Left renal cortex interstitium (tissue), 4 donors: ENCODE data around the gene GJB2. TPM values are rescaled to one million over a fixed set of nuclear protein-coding genes. Genes with fewer than 3 reads are reported as not detected.
"Not testable (repeated sequence)": the region's sequence is repeated elsewhere in the genome, so short reads cannot be mapped to it uniquely, and the experiment has no call there.

ENCODE experiments used
- DNase-seq, 4 donors: peaks; one replicate each; pipeline ENCODE4 v3.0.0-alpha.2; 2013; ENCODE audit warnings: low read depth in 4 of 4, low spot score in 2 of 4, missing footprints in 1 of 4
- polyA plus RNA-seq, 4 donors: library from polyadenylated mRNA; unstranded; fragments of 120-200 nt; gene quantifications; one replicate each; pipeline ENCODE4 v1.2.1, GENCODE V29; 2013; ENCODE audit not compliant: insufficient read length in 4 of 4

GJB2 gene
- polyA plus RNA-seq, 4 donors: 2.4 to 5.2 (median 3.7) TPM

DNA sequence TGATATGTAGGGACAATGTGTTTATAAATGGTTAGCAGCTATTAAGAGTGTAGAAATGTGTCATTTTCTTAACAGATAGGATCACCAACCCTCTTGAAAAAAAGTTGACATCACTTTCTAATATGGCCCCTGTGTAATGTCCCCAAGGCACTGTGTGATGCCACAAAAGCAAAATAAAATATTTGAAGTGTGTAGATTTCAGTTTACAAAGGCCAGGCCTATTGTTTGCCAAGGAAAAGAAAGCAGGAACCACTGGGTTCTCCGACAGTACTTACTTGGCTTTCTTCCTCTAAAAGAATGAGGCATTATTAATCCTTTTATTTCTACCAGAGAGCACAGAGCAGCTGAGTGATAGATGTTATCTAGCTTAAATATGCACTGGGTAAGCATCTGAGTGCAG lies 21.4 kb downstream of the GJB2 start:
- no peak for DNase-seq

- DNase-seq: no peak
These were observed 21.8 kb downstream of the GJB2 start for GRCh38 chr13:20170921-20171320.

DNA sequence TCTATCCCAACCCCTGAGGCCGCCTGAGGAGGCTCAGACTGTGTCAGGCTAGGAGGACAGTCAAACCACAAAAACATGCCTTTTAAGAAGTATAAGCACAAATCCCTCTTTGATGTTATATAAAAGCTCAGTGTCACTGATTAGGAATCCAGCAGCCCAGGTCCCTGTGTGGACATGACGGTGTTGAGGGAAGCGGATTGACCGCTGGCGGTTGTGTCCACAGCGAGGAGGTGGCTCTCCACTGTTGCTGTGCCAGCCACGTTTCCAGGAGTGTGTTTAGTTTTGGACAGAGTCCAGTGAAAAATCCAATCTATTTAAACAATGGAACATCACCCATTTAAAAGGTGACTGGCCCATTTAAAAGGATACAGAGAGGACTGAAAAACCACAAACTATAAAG lies 24.3 kb downstream of the GJB2 start:
- no peak for DNase-seq

DNA sequence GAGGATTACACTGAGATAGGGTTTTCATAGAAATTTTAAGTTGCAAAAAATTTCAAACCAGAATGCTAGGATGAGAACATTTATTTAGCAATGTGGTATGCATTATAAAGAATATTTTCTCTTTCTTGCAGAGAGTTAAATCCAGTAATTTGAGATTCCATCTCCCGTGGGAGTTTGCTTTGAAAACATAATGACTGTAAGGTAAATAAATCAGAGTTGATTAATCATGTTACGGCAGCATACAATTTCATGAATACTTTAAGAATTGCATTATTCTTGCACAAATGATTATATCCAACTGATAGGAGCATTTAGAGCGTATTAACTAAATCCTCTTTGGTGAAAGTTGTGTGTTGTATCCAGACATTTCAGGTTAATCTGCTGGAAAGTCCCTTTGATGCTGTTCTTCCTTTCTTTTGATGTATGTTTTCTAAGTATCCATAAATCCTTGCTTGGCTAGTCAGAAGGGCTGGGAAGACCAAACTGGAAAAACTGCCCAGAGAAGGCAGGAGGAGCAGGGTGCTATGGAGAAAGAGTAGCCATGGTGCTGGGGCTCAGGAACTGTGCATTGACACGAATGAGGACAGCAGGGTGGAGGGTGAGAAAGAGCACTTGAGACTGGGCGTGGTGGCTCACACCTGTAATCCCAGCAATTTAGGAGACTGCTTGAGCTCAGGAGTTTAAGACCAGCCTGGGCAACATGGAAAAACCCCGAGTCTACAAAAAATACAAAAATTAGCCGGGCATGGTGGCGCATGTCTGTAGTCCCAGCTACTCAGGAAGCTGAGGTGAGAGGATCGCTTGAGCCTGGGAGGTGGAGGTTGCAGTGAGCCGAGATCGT lies 27.1 kb downstream of the GJB2 start:
- no peak for DNase-seq

DNA sequence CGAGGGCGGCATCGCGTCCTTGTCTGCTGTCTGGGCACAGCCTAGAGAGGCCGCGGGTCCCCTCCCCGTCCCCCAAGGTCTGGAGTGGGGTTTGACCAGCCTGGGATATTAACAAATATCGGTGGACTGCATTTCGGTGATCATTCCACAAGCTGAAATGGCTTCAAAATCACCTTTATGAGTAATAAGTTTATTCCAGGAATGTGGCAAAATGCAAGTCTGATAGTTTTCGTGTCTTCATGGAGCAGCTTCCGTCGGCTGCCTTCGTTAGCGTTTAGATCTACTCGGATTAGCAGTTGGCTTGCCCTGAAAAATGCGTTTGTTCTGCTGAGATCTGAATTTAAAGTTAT lies 30.8 kb downstream of the GJB2 start:
- DNase-seq: no peak

DNA sequence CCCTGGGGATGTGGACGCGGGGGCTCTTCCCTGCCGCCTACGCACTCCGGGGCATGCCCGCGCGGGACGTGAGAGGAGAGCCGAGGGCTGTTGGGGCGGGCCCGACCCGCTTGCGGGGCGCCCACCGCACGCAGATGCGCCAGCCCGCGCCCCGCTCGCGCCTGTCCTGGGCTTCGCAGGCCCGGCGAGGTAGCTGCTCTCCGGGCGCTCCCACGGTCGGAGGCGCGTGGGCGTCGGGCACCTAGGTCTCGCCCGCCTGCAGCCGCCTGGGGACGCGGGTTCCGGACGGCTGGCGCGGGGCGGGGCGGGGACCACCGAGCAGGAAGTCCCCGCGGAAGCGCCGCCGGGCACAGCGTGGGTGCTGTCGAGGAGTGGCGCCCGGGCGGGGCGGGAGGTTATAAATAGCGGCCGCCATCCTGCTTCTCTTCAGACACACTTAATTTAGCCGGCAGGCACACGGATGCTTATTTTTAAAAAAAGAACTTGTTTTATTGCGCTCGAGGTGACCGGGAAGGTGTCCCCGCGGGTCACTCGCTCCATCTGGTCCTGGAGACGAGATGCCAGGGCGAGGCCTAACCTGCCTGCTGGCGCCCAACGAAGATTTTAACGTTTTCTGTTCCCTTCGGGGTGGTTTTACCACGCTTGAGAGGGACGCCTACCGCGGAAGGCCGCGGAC lies 31.3 kb downstream of the GJB2 start:
- DNase-seq: no peak

DNA sequence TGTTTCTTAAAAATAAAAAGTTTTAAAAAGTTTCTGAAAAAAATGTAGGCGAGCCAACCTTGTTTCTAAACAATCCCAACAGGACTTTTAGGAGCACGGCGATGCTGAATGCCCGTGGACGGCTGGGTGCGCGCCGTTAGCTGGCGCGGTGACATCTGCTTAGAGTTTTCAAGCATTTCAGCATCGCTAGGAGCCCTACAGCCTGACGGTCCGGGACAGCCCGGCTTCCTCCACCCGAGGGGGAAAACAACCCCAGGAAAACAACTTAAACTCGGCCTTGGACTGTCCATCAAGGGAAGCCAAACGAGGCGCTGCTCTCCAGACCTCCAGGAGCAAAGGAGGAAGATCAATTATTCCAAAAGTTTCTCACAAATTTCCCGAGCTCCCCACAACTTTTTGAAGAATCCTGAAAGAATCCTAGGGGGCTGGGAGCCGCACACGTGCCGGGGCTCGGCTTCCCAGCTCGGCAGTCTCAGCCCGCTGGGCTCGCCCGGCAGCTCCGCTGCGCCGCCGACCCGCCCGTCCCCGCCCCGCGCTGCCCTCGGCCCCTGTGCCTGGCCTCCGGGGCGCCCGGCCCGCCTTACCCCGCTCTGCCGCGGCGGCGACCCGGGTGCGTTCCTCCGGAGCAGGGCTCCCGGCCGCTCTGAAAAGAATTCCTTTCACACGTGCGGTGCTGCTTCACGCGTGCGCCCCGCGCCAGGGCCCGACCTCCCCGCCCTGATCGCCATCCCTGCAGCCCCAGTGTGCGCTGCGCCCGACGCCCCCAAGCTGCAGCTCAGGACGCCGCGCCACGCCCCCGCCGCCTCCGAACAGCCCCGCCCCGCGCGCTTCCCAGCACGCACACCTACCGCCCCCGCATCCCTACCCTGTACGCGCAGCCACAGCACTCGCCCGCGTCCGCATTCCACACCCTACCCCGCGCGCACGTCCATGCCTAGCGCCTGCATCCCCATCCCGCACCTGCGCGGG lies 32.1 kb downstream of the GJB2 start, which contains the start of gene GJA3:
GJA3 (minus strand) TSS at position 747 of the 969 bp plus-strand sequence. CDS start 17,764 bp downstream, outside the sequence.
- DNase-seq: no peak

DNA sequence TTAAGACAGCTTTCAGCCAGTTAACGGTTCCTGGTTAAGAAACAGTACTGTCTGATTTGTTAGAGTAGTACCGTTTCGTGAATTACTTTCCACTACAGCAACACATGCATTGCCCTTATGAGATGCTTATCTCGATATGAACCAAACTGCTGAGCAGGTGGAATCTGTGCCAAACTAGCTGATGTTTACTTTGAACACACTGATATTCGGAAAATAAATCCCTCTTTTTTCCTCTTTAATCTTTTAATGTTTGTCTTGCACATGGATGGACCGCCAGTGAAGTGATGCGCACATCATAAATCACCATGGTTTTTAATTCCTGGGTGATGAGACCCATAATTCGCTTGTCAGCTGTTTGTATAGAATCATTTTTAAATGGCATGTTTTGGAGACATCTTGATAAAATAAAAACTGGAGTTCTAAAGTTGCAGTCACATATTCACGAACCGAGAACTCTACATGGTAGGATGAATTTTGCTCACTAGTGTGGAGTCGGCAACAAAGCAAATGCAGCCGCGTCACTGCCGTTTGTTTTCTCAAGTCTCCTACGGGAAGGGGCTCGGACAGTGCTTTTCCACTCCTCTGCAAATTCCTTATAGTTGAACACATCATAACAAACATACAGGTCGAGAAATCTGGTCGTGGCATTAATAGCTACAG lies 33.0 kb downstream of the GJB2 start:
- DNase-seq: peak in 1 of 4 donors; percentile 47

DNA sequence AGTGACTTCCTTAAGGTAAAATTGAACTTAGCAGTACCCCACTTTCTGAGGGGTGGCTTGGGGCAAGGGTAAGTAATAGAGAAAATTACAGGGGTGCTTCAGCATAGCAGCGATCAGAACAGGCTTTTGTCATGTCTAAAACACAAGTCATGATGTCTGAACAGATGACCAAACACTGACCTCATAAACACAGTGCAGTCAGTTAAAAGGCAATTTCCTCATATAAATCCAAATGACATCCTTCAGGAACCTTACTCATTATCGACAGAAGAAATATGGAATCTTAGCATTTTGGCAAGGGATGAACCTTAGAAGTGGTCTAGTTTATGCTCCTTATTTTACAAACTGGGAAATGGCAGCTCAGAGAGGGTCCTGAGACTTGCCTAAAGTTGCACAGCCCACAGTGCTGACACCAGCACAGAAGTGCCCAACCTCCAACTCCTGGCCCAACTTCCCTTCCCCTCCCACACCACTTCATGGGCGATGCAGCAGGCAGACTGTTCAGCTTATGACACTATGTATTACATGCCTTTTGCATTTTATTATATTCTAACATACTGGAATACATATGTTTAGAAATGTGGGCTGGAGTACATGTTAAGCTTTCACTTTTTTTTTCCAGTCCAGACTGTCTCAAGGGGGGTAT lies 35.5 kb downstream of the GJB2 start:
- DNase-seq: no peak

GRCh38 chr13:20156702-20157101 lies 36.0 kb downstream of the GJB2 start:
- no peak for DNase-seq

DNA sequence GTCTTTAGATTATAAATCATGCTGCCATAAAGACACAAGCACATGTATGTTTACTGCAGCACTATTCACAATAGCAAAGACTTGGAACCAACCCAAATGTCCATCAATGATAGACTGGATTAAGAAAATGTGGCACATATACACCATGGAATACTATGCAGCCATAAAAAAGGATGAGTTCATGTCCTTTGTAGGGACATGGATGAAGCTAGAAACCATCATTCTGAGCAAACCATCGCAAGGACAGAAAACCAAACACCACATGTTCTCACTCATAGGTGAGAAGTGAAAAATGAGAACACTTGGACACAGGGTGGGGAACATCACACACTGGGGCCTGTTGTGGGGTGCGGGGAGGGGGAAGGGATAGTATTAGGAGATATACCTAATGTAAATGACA lies 39.4 kb downstream of the GJB2 start:
- not testable (repeated sequence) for DNase-seq

- DNase-seq: no peak
These were observed 41.1 kb downstream of the GJB2 start for GRCh38 chr13:20151612-20152011.

DNA sequence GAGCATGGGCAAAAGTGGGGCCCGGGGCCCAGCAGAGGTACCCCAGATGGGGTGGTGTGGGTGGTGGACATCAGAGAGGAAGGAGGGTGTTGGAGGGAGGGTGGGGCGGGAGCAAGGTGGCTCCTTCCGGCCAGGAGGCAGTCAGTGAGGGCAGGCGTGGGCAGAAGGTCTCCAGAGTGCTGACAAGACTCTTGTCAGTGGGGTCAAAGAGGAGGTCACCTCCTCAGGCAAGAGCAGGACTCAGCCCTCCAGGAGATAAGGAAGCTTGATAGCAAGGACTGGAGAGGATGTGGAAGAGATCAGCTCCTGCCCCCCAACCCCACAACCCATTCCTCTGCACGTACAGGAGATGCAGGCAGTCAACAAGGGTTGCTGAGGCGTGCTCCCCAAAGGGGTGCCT lies 41.7 kb downstream of the GJB2 start:
- DNase-seq: no peak

- no peak for DNase-seq
These were observed 42.2 kb downstream of the GJB2 start for GRCh38 chr13:20150561-20150960.

GRCh38 chr13:20149762-20150161 lies 43.0 kb downstream of the GJB2 start:
- no peak for DNase-seq

DNA sequence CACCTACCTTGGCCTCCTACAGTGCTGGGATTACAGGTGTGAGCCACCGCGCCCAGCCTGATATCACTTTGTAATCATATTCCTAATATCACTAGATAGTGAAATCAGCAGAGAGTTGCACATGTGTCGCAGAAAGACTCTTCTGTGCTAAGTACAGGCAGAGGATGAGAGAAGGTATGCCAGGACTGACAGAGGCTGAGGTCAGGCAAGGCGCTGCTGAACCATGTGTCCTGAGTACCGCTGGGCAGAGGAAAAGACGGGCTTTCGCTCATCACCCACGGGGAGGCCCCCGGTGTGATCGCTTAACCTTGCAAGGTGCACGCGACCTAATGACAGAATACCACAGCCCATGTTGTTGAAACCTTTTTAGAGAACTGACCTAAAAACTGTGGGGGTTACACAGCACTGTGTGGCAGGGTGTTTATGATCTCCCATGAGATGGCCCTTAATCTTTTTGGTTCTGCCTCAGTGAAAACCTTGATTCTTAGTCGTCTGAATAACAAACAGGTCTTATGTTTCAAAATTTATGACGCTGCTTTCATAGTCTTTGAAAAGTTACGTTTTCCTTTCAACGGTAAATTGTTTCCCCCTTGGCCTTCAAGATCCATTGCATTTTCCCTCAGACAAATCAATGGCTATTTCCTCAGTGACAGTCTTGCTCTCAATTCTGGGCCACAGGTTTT lies 44.1 kb downstream of the GJB2 start:
- no peak for DNase-seq

- no peak for DNase-seq
These were observed 46.4 kb downstream of the GJB2 start for GRCh38 chr13:20146381-20146780.

- DNase-seq: no peak
These were observed 47.2 kb downstream of the GJB2 start for GRCh38 chr13:20145521-20145920.

DNA sequence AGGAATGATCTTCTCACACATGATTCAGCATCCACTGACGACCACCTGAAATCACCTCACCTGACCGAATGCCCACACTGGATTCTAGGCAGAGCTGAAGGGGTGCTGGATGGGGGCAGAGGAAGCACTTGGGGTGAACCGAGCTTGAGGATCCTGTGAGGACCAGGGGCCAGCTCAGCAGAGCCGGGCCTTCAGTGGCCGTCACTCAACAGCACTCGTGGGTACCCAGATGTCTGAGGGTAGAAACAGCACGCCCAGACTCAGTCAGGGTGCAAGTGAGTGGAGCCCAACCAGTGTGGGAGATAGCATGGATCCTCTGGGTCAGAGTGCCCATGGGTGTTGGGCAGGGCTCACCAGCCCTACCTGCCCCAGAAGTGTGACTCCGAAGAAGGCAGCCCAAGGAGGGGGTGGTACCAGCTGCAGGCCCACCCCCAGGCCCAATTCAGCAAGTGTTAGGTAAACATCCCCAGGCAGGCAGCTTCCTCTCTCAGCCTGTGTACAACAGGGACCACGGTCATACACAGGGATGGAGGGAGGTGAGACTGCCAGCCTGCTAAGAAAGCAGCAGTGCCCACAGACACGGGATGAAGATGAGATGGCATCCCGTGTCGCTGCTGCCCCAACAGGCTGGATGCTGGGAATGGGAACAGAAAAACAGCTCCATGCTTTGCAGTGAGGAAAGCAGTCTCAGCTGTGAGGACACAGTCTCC lies 48.4 kb downstream of the GJB2 start:
- DNase-seq: no peak
